Activated naive CD4-positive, alpha-beta T cell treated with anti-CD3 and anti-CD28 coated beads for 36 hours (primary cell): ENCODE data around the gene AZGP1. TPM values are rescaled to one million over a fixed set of nuclear protein-coding genes. Genes with fewer than 3 reads are reported as not detected.

Experiments used
- CTCF ChIA-PET: fragments of 350-600 bp; sonication (Branson Sonifier 250); formaldehyde crosslinking; loops from one replicate; lab custom pipeline; 2021; ENCODE audit warnings: antibody characterized with exemption; lab: Charles Lee
- DNase-seq: peaks from one replicate; pipeline ENCODE4 v3.0.0-alpha.2; 2020
- H3K27ac Mint-ChIP-seq: one replicate; pipeline ENCODE4 v1.8.0; 2021; ENCODE audit warnings: mild to moderate bottlenecking, mixed read lengths
- H3K27me3 Mint-ChIP-seq: one replicate; pipeline ENCODE4 v1.8.0; 2021; ENCODE audit warnings: low read depth, mixed read lengths
- H3K36me3 Mint-ChIP-seq: one replicate; pipeline ENCODE4 v1.8.0; 2021; ENCODE audit warnings: low read depth, mixed read lengths
- H3K4me1 Mint-ChIP-seq: one replicate; pipeline ENCODE4 v1.8.0; 2021; ENCODE audit warnings: low read depth, mixed read lengths
- H3K4me3 Mint-ChIP-seq: one replicate; pipeline ENCODE4 v1.8.0; 2021; ENCODE audit warnings: mild to moderate bottlenecking, moderate library complexity, mixed read lengths
- H3K9me3 Mint-ChIP-seq: one replicate; pipeline ENCODE4 v1.8.0; 2021; ENCODE audit warnings: mixed read lengths
- intact Hi-C: fragments of 100-400 bp; cut with micrococcal nuclease; formaldehyde crosslinking; loops from one replicate; pipeline ENCODE4 v1.15.1; 2023
- total RNA-seq, 2 experiments: library from RNA; stranded (reverse); gene quantifications; one replicate each; pipeline ENCODE4 v1.2.3, GENCODE V29; 2021

AZGP1 gene
- total RNA-seq, 2 experiments from 2014 or later, result not detected

DNA sequence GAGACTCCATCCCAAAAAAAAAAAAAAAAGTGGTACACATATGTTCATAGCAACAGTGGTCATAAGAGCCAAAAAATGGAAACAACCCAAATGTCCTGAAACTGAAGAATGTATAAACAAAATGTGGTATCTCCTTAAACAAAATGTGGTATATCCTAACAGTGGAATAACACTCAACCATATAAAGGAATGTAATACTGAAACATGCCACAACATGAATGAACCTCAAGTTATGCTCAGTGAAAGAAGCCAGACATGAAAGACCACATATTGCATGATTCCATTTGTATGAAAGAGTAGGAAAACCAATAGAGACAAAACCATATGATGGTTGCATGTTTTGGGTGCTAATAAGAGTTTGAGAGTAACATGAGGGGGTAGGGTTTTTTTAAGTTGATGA lies 49.5 kb downstream of the AZGP1 start:
- Mint-ChIP-seq H3K27me3 (no peaks in the 10 kb centered on the region), H3K27ac (no peak overlapping the region), H3K9me3 (no peaks in the 10 kb centered on the region), H3K4me1 (peaks cover 23% of the 10 kb centered on the region), H3K36me3 (no peaks in the 10 kb centered on the region), H3K4me3 (no peak overlapping the region)
- CTCF ChIA-PET, result interaction anchor here (1.5 kb wide), 1 partner anchor 13 kb away, joined by 3 read pairs; no protein-coding TSS in a partner anchor
- intact Hi-C loops, result no loop called here
- DNase-seq, result no peak

DNA sequence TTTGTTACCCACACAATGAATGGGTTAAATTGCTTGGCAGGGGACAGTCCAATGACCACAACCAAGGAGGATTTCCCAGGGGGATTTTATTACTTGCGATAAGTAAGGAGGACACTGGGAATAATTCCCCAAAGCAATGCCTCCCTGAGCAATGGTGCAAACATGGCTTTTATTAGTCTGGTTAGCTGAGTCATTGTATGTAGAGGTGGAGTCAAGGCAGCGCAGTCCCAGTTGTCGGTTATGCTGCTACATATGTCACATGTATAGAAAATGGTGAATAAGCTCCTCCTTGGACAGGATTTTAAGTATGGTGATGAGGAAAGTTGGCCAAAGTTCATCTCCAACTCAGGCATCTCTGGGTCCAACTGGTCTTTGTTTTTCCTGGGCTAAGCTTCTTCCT lies 52.6 kb downstream of the AZGP1 start:
- H3K9me3 Mint-ChIP-seq, result no peaks in the 10 kb centered on the region

DNA sequence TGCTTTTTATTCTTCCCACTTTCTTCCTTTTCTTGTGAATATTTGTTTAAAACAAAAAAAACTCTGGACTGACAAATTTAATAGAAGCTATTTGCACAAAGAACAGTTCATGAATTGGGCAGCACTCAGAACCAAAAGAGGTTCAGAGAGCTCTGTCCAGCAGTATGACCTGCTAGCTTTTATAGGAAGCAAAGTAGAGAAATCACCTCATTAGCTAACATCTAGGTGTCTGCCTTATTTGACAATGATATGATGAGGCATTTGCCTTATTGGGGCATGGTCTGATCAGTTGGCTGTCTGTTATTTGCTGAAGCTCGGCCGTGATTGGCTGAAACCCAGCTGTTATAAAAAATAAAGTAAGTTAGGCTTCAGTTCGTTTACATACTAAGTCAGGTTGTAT lies 55.7 kb downstream of the AZGP1 start:
- Mint-ChIP-seq H3K4me3 (peak overlapping the region; percentile 90), H3K36me3 (peaks cover 12% of the 10 kb centered on the region), H3K4me1 (peaks cover 32% of the 10 kb centered on the region), H3K27ac (peak overlapping the region; percentile 93), H3K9me3 (no peaks in the 10 kb centered on the region), H3K27me3 (no peaks in the 10 kb centered on the region)
- CTCF ChIA-PET, result interaction anchor here (0.5 to 12.4 kb wide), 10 partner anchors 9 to 414 kb away, joined by 3 to 155 read pairs (median 4); partner anchors contain the start of gene GJC3
- intact Hi-C loops, result no loop called here
- no peak for DNase-seq

More for the DNA sequence above, 52.6 kb downstream of the AZGP1 start:
- Mint-ChIP-seq H3K27me3 (no peaks in the 10 kb centered on the region), H3K36me3 (no peaks in the 10 kb centered on the region), H3K27ac (no peak overlapping the region), H3K4me3 (no peak overlapping the region), H3K4me1 (peaks cover 5% of the 10 kb centered on the region)
- DNase-seq, result no peak
- CTCF ChIA-PET, result interaction anchor here (12.4 kb wide), 1 partner anchor 68 kb away, joined by 155 read pairs; no protein-coding TSS in a partner anchor
- intact Hi-C loops, result no loop called here

GRCh38 chr7:99919814-99920112 lies 56.1 kb downstream of the AZGP1 start:
- DNase-seq, result no peak
- intact Hi-C loops, result loop anchor here (1.0 to 10.0 kb wide), 9 partner anchors 129 to 510 kb away; partner anchors contain the start of genes MBLAC1, MEPCE, PVRIG and ZCWPW1
- Mint-ChIP-seq H3K4me3 (peak overlapping the region; percentile 90), H3K4me1 (peaks cover 34% of the 10 kb centered on the region), H3K27ac (peak overlapping the region; percentile 93), H3K9me3 (no peaks in the 10 kb centered on the region), H3K36me3 (peaks cover 12% of the 10 kb centered on the region), H3K27me3 (no peaks in the 10 kb centered on the region)
- CTCF ChIA-PET, result interaction anchor here (0.6 to 12.4 kb wide), 12 partner anchors 10 to 569 kb away, joined by 3 to 155 read pairs (median 4); partner anchors contain the start of gene GJC3

DNA sequence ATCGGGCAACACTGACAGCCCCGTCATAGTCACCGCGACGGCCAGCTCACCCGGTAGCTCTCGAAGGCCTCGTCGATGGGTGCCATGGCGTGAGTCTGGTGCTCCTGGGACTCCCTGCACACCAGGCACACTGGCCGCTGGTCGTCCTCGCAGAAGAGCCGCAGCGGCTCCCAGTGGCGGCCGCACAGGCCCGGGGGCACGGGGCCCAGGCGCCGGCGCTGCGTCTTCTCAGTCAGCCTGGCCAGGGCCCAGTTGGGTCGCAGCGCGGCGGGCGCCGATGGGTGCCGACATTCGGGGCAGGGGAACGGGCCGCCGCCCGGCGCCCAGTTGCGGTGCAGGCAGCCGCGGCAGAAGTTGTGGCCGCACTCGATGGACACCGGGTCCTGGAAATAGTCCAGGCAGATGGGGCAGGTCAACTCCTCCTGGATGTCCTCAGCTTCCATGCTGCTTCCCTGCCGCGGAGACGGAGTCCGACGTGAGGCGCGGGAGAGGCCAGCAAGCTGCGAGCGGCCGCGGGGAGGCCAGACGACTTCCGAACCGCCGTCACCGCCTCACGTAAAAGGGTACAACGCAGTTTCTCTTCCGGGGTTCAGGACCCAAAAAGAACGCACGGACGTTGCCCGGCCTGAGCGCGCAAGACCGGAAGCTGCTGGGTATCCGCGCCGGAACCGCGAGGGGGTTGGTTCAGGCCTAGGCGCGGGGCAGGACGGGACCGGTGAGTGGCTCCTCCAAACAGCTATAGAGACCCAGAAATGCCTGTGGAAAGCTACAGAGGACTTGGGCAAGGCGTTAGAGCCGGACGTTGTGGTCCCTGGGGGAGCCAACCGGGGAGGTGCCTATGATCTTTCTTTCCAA lies 56.6 kb downstream of the AZGP1 start, which contains the start of gene TRIM4:
Gene TRIM4 (minus strand): TSS at position 572 of the 855 bp plus-strand sequence. CDS start 129 bp downstream, at position 443.
- peaks cover 12% of the 10 kb centered on the region for H3K36me3 Mint-ChIP-seq
- H3K4me1 Mint-ChIP-seq, result peaks cover 38% of the 10 kb centered on the region

More for the DNA sequence above, 56.6 kb downstream of the AZGP1 start, which contains the start of gene TRIM4:
- Mint-ChIP-seq H3K4me3 (peak within 1 kb of the TSS; percentile 90), H3K27ac (peak within 1 kb of the TSS; percentile 93), H3K27me3 (no peaks in the 10 kb centered on the region), H3K9me3 (no peaks in the 10 kb centered on the region)
- peak; percentile 96 for DNase-seq
- CTCF ChIA-PET, result interaction anchor here (0.6 to 12.4 kb wide), 18 partner anchors 9 to 569 kb away, joined by 3 to 155 read pairs (median 4); partner anchors contain the start of gene GJC3
- intact Hi-C loops, result loop anchor here (1.0 to 10.0 kb wide), 9 partner anchors 130 to 510 kb away; partner anchors contain the start of genes MBLAC1, MEPCE, PVRIG and ZCWPW1

Other genes with a start within 250 kb of the AZGP1 start
- gene CYP3A7, start 240.8 kb downstream of the AZGP1 start, total RNA-seq, result not detected
- gene CYP3A4, start 191.8 kb downstream of the AZGP1 start, total RNA-seq, result not detected
- not detected for gene CYP3A43, start 148.0 kb downstream of the AZGP1 start, total RNA-seq
- gene OR2AE1, start 99.0 kb downstream of the AZGP1 start, total RNA-seq, result not detected
- gene TRIM4, start 56.5 kb downstream of the AZGP1 start, total RNA-seq, result 10 to 100 TPM; 25.7 to 25.8 TPM
- 1 to 10 TPM in 1 of 2 experiments, under 1 TPM in 1; 0.62 to 1.1 TPM for gene GJC3, start 46.4 kb downstream of the AZGP1 start, total RNA-seq
- 10 to 100 TPM; 64.4 to 67.9 TPM for gene ZKSCAN1, start 39.6 kb upstream of the AZGP1 start, total RNA-seq
- 1 to 10 TPM; 6.2 to 6.4 TPM for gene ZSCAN21, start 73.7 kb upstream of the AZGP1 start, total RNA-seq
- gene ZNF3, start 105.7 kb upstream of the AZGP1 start, total RNA-seq, result 10 to 100 TPM; 13.1 to 14.0 TPM
- 10 to 100 TPM; 97.1 to 97.8 TPM for gene COPS6, start 112.9 kb upstream of the AZGP1 start, total RNA-seq
- gene MCM7, start 125.4 kb upstream of the AZGP1 start, total RNA-seq, result 100 to 1,000 TPM; 390 to 395 TPM
- gene AP4M1, start 125.6 kb upstream of the AZGP1 start, total RNA-seq, result 10 to 100 TPM; 12.6 to 12.7 TPM
- 10 to 100 TPM; 48.9 to 53.5 TPM for gene TAF6, start 143.3 kb upstream of the AZGP1 start, total RNA-seq
- gene CNPY4, start 143.6 kb upstream of the AZGP1 start, total RNA-seq, result 1 to 10 TPM; 7.2 to 8.7 TPM
- gene MBLAC1, start 150.9 kb upstream of the AZGP1 start, total RNA-seq, result 1 to 10 TPM; 2.3 to 2.9 TPM
- 100 to 1,000 TPM; 129 to 135 TPM for gene LAMTOR4, start 172.9 kb upstream of the AZGP1 start, total RNA-seq
- gene TRAPPC14, start 182.7 kb upstream of the AZGP1 start, total RNA-seq, result 10 to 100 TPM; 21.2 to 21.6 TPM
- gene GAL3ST4, start 192.6 kb upstream of the AZGP1 start, total RNA-seq, result 1 to 10 TPM; 6.2 to 6.5 TPM
- gene GPC2, start 201.3 kb upstream of the AZGP1 start, total RNA-seq, result 1 to 10 TPM; 7.6 to 9.5 TPM
- gene STAG3, start 201.9 kb upstream of the AZGP1 start, total RNA-seq, result 10 to 100 TPM; 38.4 to 41.0 TPM
- gene PVRIG, start 243.9 kb upstream of the AZGP1 start, total RNA-seq, result 10 to 100 TPM; 22.7 to 22.8 TPM